HCT116 (cell line): ENCODE data around the gene IRF3.

Experiments
- CTCF ChIP-seq, 3 experiments: fragments of 200-600 bp in 1 of 3; sonication (generic) in 1 of 3; IDR thresholded peaks in 2 of 3; conservative IDR thresholded peaks in 1 of 3; 2 replicates each; pipeline ENCODE4 v1.5.1; 2012 to 2017; ENCODE audit warnings: low read depth in 2 of 3, low read length in 2 of 3, antibody characterized with exemption in 1 of 3, borderline replicate concordance in 1 of 3, control low read depth in 1 of 3, mild to moderate bottlenecking in 1 of 3, mixed read lengths in 1 of 3, mixed run types in 1 of 3, moderate library complexity in 1 of 3; ENCODE audit not compliant: insufficient read depth in 1 of 3
- EZH2 ChIP-seq: fragments of 200-600 bp; sonication (generic); IDR thresholded peaks from 2 replicates; pipeline ENCODE4 v1.6.1; 2017; ENCODE audit warnings: antibody characterized with exemption, mixed run types
- POLR2A ChIP-seq: IDR thresholded peaks from 2 replicates; pipeline ENCODE4 v1.7.0; 2011; ENCODE audit warnings: borderline replicate concordance; ENCODE audit not compliant: insufficient read depth, insufficient read length; ENCODE audit errors: extremely low read depth
- RAD21 ChIP-seq: IDR thresholded peaks from 2 replicates; pipeline ENCODE4 v1.6.1; 2012; ENCODE audit warnings: low read depth, mild to moderate bottlenecking
- YY1 ChIP-seq: IDR thresholded peaks from 2 replicates; pipeline ENCODE4 v1.6.1; 2011; ENCODE audit warnings: low read length, low read depth, moderate library complexity, mild to moderate bottlenecking; ENCODE audit not compliant: insufficient replicate concordance; ENCODE audit errors: extremely low read depth
- TF ChIP-seq, protein P1 (sequence below): IDR thresholded peaks from 2 replicates; pipeline ENCODE4 v1.6.1; 2012; ENCODE audit warnings: low read depth
- TF ChIP-seq, protein P2 (sequence below): IDR thresholded peaks from 2 replicates; pipeline ENCODE4 v1.6.1; 2012

DNA sequence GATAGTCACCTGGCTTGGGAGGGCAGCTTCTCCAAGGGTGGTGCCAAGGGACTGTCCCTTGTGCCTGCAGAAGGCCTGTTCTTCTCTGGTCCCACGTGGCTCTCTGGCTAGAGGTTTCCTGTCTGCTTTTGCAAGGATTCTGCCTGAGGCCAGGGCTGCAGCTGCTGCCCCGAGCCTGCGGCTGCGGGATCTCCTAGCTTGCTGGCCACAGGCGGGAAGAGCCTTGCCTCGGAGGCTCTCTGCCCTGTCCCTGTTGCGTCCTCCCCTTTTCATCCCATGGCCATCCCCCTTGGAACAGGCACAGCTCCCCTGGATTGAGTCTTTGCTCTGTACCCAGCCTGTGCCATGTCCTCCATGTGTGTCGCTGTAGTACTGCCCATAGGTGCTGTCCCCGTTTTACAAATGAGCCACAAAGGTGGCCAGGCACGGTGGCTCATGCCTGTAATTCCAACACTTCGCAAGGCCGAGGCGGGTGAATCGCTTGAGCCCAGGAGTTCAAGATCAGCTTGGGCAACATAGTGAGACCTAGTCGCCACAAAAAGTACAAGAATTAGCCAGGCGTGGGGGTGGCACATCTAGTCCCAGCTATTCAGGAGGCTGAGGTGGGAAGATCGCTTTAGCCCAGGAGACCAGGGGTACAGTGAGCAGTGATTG lies 9.1 kb downstream of the IRF3 start:
- no peak for TF ChIP-seq CTCF (IDR thresholded peaks at IDR 0.05 in 2 of 3, conservative IDR thresholded peaks at IDR 0.05 in 1 of 3; ENCODE audit: borderline replicate concordance in 1 of 3, insufficient read depth in 1 of 3, low read depth in 2 of 3, low read length in 2 of 3)
- TF ChIP-seq, protein P1, sequence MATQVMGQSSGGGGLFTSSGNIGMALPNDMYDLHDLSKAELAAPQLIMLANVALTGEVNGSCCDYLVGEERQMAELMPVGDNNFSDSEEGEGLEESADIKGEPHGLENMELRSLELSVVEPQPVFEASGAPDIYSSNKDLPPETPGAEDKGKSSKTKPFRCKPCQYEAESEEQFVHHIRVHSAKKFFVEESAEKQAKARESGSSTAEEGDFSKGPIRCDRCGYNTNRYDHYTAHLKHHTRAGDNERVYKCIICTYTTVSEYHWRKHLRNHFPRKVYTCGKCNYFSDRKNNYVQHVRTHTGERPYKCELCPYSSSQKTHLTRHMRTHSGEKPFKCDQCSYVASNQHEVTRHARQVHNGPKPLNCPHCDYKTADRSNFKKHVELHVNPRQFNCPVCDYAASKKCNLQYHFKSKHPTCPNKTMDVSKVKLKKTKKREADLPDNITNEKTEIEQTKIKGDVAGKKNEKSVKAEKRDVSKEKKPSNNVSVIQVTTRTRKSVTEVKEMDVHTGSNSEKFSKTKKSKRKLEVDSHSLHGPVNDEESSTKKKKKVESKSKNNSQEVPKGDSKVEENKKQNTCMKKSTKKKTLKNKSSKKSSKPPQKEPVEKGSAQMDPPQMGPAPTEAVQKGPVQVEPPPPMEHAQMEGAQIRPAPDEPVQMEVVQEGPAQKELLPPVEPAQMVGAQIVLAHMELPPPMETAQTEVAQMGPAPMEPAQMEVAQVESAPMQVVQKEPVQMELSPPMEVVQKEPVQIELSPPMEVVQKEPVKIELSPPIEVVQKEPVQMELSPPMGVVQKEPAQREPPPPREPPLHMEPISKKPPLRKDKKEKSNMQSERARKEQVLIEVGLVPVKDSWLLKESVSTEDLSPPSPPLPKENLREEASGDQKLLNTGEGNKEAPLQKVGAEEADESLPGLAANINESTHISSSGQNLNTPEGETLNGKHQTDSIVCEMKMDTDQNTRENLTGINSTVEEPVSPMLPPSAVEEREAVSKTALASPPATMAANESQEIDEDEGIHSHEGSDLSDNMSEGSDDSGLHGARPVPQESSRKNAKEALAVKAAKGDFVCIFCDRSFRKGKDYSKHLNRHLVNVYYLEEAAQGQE, result no peak
- no peak for TF ChIP-seq YY1
- TF ChIP-seq EZH2, result no peak
- TF ChIP-seq, protein P2, sequence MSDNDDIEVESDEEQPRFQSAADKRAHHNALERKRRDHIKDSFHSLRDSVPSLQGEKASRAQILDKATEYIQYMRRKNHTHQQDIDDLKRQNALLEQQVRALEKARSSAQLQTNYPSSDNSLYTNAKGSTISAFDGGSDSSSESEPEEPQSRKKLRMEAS, result no peak
- no peak for TF ChIP-seq POLR2A
- no peak for TF ChIP-seq RAD21
